OCI-LY1 (cell line): ENCODE measurements around the gene ADGRV1.

Experiments used
- H2AFZ ChIP-seq: fragments of 200-600 bp; sonication (generic), shearing (Covaris generic); 2 replicates; pipeline ENCODE4 v1.6.0; 2014; ENCODE audit warnings: antibody characterized with exemption, mild to moderate bottlenecking, low read length
- H3F3A ChIP-seq: fragments of 200-600 bp; sonication (generic), shearing (Covaris generic); 2 replicates; pipeline ENCODE4 v1.6.0; 2014; ENCODE audit warnings: mild to moderate bottlenecking, antibody characterized with exemption, low read length, moderate library complexity; ENCODE audit not compliant: insufficient read depth
- H3K27ac ChIP-seq: fragments of 200-600 bp; sonication (generic); 2 replicates; pipeline ENCODE4 v1.5.1; 2014; ENCODE audit warnings: low read length, mixed run types, mild to moderate bottlenecking, low read depth; ENCODE audit not compliant: poor library complexity, severe bottlenecking
- H3K27me3 ChIP-seq: fragments of 200-600 bp; sonication (generic); 2 replicates; pipeline ENCODE4 v1.6.0; 2014; ENCODE audit warnings: antibody characterized with exemption, mild to moderate bottlenecking, low read length, moderate library complexity; ENCODE audit not compliant: insufficient read depth
- H3K36me3 ChIP-seq: fragments of 200-600 bp; sonication (generic); 2 replicates; pipeline ENCODE4 v1.6.1; 2014; ENCODE audit warnings: mild to moderate bottlenecking, antibody characterized with exemption, low read length, moderate library complexity, mixed read lengths; ENCODE audit not compliant: insufficient read depth
- H3K4me1 ChIP-seq: fragments of 200-600 bp; sonication (generic); 2 replicates; pipeline ENCODE4 v1.5.1; 2014; ENCODE audit warnings: mild to moderate bottlenecking, low read length, moderate library complexity; ENCODE audit not compliant: insufficient read depth, severe bottlenecking
- H3K4me2 ChIP-seq: fragments of 200-600 bp; sonication (generic), shearing (Covaris generic); 2 replicates; pipeline ENCODE4 v1.6.1; 2014; ENCODE audit warnings: low read length
- H3K4me3 ChIP-seq: fragments of 200-600 bp; sonication (generic); 2 replicates; pipeline ENCODE4 v1.5.1; 2014; ENCODE audit warnings: low read length, low read depth, mild to moderate bottlenecking, mixed read lengths; ENCODE audit not compliant: poor library complexity, severe bottlenecking
- H3K79me2 ChIP-seq: fragments of 200-600 bp; shearing (Covaris generic); 2 replicates; pipeline ENCODE4 v1.6.1; 2016; ENCODE audit warnings: mixed run types, low read length, mixed read lengths; ENCODE audit not compliant: insufficient read depth
- H3K9ac ChIP-seq: fragments of 200-600 bp; sonication (generic), shearing (Covaris generic); 2 replicates; pipeline ENCODE4 v1.6.1; 2014; ENCODE audit warnings: mild to moderate bottlenecking, low read length, mixed read lengths
- H3K9me2 ChIP-seq: fragments of 200-600 bp; sonication (generic), shearing (Covaris generic); 2 replicates; pipeline ENCODE4 v1.6.1; 2014; ENCODE audit warnings: low read depth, mild to moderate bottlenecking, low read length, mixed read lengths
- H3K9me3 ChIP-seq: fragments of 200-600 bp; shearing (Covaris generic); 2 replicates; pipeline ENCODE4 v1.6.1; 2014; ENCODE audit warnings: low read length, mixed read lengths
- H4K20me1 ChIP-seq: fragments of 200-600 bp; sonication (generic), shearing (Covaris generic); 2 replicates; pipeline ENCODE4 v1.6.0; 2016; ENCODE audit warnings: mild to moderate bottlenecking, low read length; ENCODE audit not compliant: insufficient read depth
- CTCF ChIP-seq: fragments of 200-600 bp; sonication (generic), shearing (Covaris generic); IDR thresholded peaks from 2 replicates; pipeline ENCODE4 v1.5.1; 2017; ENCODE audit warnings: mild to moderate bottlenecking, antibody characterized with exemption, low read length, moderate library complexity, mixed read lengths
- EZH2 ChIP-seq: fragments of 200-600 bp; sonication (generic), shearing (Covaris generic); IDR thresholded peaks from 2 replicates; pipeline ENCODE4 v1.8.0; 2017; ENCODE audit warnings: borderline replicate concordance, mixed run types, mild to moderate bottlenecking, antibody characterized with exemption, low read length, moderate library complexity, mixed read lengths

Gene ADGRV1

GRCh38 chr5:90899014-90899604, 340.5 kb downstream of the ADGRV1 start:
- no peak overlapping the region for H2AFZ ChIP-seq
- no peaks in the 10 kb centered on the region for H3K36me3 ChIP-seq
- no peak overlapping the region for H3K27ac ChIP-seq
- H3K4me1 ChIP-seq, result no peaks in the 10 kb centered on the region
- no peak overlapping the region for H3K4me3 ChIP-seq
- H3K9ac ChIP-seq, result no peak overlapping the region
- no peaks in the 10 kb centered on the region for H4K20me1 ChIP-seq
- H3K9me2 ChIP-seq, result no peaks in the 10 kb centered on the region
- TF ChIP-seq EZH2, result no peak
- no peak for TF ChIP-seq CTCF
- H3K4me2 ChIP-seq, result no peak overlapping the region
- no peaks in the 10 kb centered on the region for H3F3A ChIP-seq
- H3K27me3 ChIP-seq, result no peaks in the 10 kb centered on the region
- no peaks in the 10 kb centered on the region for H3K9me3 ChIP-seq
- no peaks in the 10 kb centered on the region for H3K79me2 ChIP-seq

- H3K27ac ChIP-seq, result no peak overlapping the region
Measured at GRCh38 chr5:90901261-90901660, 342.7 kb downstream of the ADGRV1 start.

GRCh38 chr5:90902170-90902569, 343.6 kb downstream of the ADGRV1 start:
- Histone ChIP-seq H3K4me3 (no peak overlapping the region), H3K9me3 (no peaks in the 10 kb centered on the region), H3K27me3 (no peaks in the 10 kb centered on the region), H3K27ac (no peak overlapping the region), H3K9ac (no peak overlapping the region), H2AFZ (no peak overlapping the region), H3K4me1 (no peaks in the 10 kb centered on the region), H3K79me2 (no peaks in the 10 kb centered on the region), H3K9me2 (no peaks in the 10 kb centered on the region), H3K36me3 (no peaks in the 10 kb centered on the region), H3F3A (no peaks in the 10 kb centered on the region), H4K20me1 (no peaks in the 10 kb centered on the region), H3K4me2 (no peak overlapping the region)
- TF ChIP-seq EZH2, result no peak
- no peak for TF ChIP-seq CTCF

More at GRCh38 chr5:90901261-90901660, 342.7 kb downstream of the ADGRV1 start:
- H3K4me3 ChIP-seq, result no peak overlapping the region
- no peaks in the 10 kb centered on the region for H3K79me2 ChIP-seq
- H3K9me3 ChIP-seq, result no peaks in the 10 kb centered on the region
- H3K4me2 ChIP-seq, result no peak overlapping the region
- H4K20me1 ChIP-seq, result no peaks in the 10 kb centered on the region
- H3K9ac ChIP-seq, result no peak overlapping the region
- no peaks in the 10 kb centered on the region for H3K36me3 ChIP-seq
- no peaks in the 10 kb centered on the region for H3F3A ChIP-seq
- no peaks in the 10 kb centered on the region for H3K9me2 ChIP-seq
- H2AFZ ChIP-seq, result no peak overlapping the region
- TF ChIP-seq CTCF, result no peak
- no peaks in the 10 kb centered on the region for H3K4me1 ChIP-seq
- H3K27me3 ChIP-seq, result no peaks in the 10 kb centered on the region
